Measurements from ENCODE around the gene TNFRSF11A. TPM values are rescaled to one million over a fixed set of nuclear protein-coding genes. Genes with fewer than 3 reads are reported as not detected.

Gene TNFRSF11A
- total RNA-seq, 1 experiment from 2014 or later: 0.16 TPM

DNA sequence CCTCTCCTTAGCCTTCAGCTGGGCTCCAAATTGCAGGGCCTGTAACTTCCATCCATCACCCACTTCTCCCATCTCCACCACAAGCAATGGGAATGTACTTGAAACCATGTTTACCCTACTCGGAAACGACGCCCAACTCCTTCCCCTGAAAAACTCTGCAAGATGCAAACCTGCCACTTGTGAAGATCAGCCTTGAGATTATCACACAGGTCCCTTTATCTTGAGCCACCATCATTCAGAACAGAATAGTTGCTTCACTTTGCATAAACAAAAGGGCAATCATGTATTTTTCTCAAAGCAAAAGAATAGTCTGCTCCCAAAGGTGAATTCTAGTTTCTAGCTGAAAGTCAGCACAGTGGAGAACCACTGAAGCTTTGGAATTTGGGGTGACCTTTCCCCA lies 75.8 kb downstream of the TNFRSF11A start:
- Mint-ChIP-seq H3K4me3 (ENCODE audit: unreplicated experiment) (no peak overlapping the region), H3K36me3 (ENCODE audit: insufficient read depth, unreplicated experiment) (no peaks in the 10 kb centered on the region), H3K27me3 (ENCODE audit: insufficient read depth, unreplicated experiment) (no peaks in the 10 kb centered on the region), H3K4me1 (ENCODE audit: low read depth, unreplicated experiment) (no peaks in the 10 kb centered on the region), H3K27ac (ENCODE audit: unreplicated experiment) (no peak overlapping the region), H3K9me3 (ENCODE audit: unreplicated experiment) (no peaks in the 10 kb centered on the region)
- ChIA-PET CTCF (no interaction called here), POLR2A (no interaction called here)
- intact Hi-C loops (cut with micrococcal nuclease; ENCODE audit: unreplicated experiment): loop anchor here (1.0 kb wide), 1 partner anchor 139 kb away; no protein-coding TSS in a partner anchor
- no peak for DNase-seq
- no peak for TF ChIP-seq CTCF (IDR thresholded peaks at IDR 0.05; ENCODE audit: insufficient read depth in 1 of 2, low read depth in 1 of 2, low read length in 1 of 2, severe bottlenecking in 1 of 2, unreplicated experiment in 1 of 2)
- Histone ChIP-seq H3K27me3 (replicated peaks; ENCODE audit: control insufficient read depth, insufficient read depth, low read length) (no peaks in the 10 kb centered on the region), H3K9me3 (no peaks in the 10 kb centered on the region), H3K4me3 (ENCODE audit: low read depth, low read length) (no peak overlapping the region), H3K36me3 (ENCODE audit: control insufficient read depth, insufficient read depth, low read length) (no peaks in the 10 kb centered on the region), H3K4me1 (no peaks in the 10 kb centered on the region)
- no TSS peak for BruUV-seq (replicated peaks)

- TF ChIP-seq CTCF (IDR thresholded peaks at IDR 0.05; ENCODE audit: insufficient read depth in 1 of 2, low read depth in 1 of 2, low read length in 1 of 2, severe bottlenecking in 1 of 2, unreplicated experiment in 1 of 2): no peak
- ChIA-PET POLR2A (no interaction called here), CTCF (no interaction called here)
- H3K36me3 Mint-ChIP-seq (ENCODE audit: insufficient read depth, unreplicated experiment): no peaks in the 10 kb centered on the region
- no peaks in the 10 kb centered on the region for H3K4me1 ChIP-seq
- H3K27ac Mint-ChIP-seq (ENCODE audit: unreplicated experiment): no peak overlapping the region
- DNase-seq: no peak
- BruUV-seq (replicated peaks): no TSS peak
- no peaks in the 10 kb centered on the region for H3K27me3 ChIP-seq (replicated peaks; ENCODE audit: control insufficient read depth, insufficient read depth, low read length)
- no peak overlapping the region for H3K4me3 ChIP-seq (ENCODE audit: low read depth, low read length)
- H3K4me3 Mint-ChIP-seq (ENCODE audit: unreplicated experiment): no peak overlapping the region
- no peaks in the 10 kb centered on the region for H3K9me3 Mint-ChIP-seq (ENCODE audit: unreplicated experiment)
- no peaks in the 10 kb centered on the region for H3K9me3 ChIP-seq
- intact Hi-C loops (cut with micrococcal nuclease; ENCODE audit: unreplicated experiment): no loop called here
- H3K36me3 ChIP-seq (ENCODE audit: control insufficient read depth, insufficient read depth, low read length): no peaks in the 10 kb centered on the region
- H3K27me3 Mint-ChIP-seq (ENCODE audit: insufficient read depth, unreplicated experiment): no peaks in the 10 kb centered on the region
- no peaks in the 10 kb centered on the region for H3K4me1 Mint-ChIP-seq (ENCODE audit: low read depth, unreplicated experiment)
Measured at GRCh38 chr18:62402342-62402948, 77.3 kb downstream of the TNFRSF11A start.

DNA sequence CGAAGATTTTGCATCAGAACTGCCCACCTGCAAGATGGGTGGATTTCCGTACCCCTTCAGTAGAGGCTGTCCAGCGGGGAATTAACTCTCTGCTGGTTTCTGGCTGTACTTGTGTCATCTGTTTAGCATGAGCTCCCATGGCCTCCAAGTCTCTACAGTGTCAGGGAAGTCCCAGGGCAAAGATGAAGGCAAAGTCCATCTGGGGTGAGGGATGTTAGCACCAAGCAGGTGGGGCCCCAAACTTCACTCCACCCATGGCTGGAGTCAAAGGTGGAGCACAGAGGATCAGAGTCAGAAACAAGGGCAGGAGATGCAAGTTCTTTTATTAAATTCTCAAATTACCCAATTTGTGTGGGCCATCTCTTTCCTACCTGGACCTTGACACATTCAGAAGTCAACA lies 78.0 kb downstream of the TNFRSF11A start:
- POLR2A ChIA-PET: no interaction called here
- H3K27ac Mint-ChIP-seq (ENCODE audit: unreplicated experiment): no peak overlapping the region
- intact Hi-C loops (cut with micrococcal nuclease; ENCODE audit: unreplicated experiment): no loop called here

More for the DNA sequence above, 78.0 kb downstream of the TNFRSF11A start:
- no peaks in the 10 kb centered on the region for H3K9me3 Mint-ChIP-seq (ENCODE audit: unreplicated experiment)
- TF ChIP-seq CTCF (IDR thresholded peaks at IDR 0.05; ENCODE audit: insufficient read depth in 1 of 2, low read depth in 1 of 2, low read length in 1 of 2, severe bottlenecking in 1 of 2, unreplicated experiment in 1 of 2): no peak
- H3K4me1 Mint-ChIP-seq (ENCODE audit: low read depth, unreplicated experiment): no peaks in the 10 kb centered on the region
- no peaks in the 10 kb centered on the region for H3K27me3 Mint-ChIP-seq (ENCODE audit: insufficient read depth, unreplicated experiment)
- no peaks in the 10 kb centered on the region for H3K36me3 ChIP-seq (ENCODE audit: control insufficient read depth, insufficient read depth, low read length)
- no peak overlapping the region for H3K4me3 Mint-ChIP-seq (ENCODE audit: unreplicated experiment)
- no peaks in the 10 kb centered on the region for H3K9me3 ChIP-seq
- BruUV-seq (replicated peaks): no TSS peak
- H3K4me3 ChIP-seq (ENCODE audit: low read depth, low read length): no peak overlapping the region
- CTCF ChIA-PET: no interaction called here
- H3K4me1 ChIP-seq: no peaks in the 10 kb centered on the region
- no peak for DNase-seq
- H3K27me3 ChIP-seq (replicated peaks; ENCODE audit: control insufficient read depth, insufficient read depth, low read length): no peaks in the 10 kb centered on the region
- no peaks in the 10 kb centered on the region for H3K36me3 Mint-ChIP-seq (ENCODE audit: insufficient read depth, unreplicated experiment)
